Esophagus mucosa (tissue), 1 donor: Measurements from ENCODE around the gene VILL. TPM values are rescaled to one million over a fixed set of nuclear protein-coding genes. Genes with fewer than 3 reads are reported as not detected.

Experiments
- ATAC-seq: fragments of 200-7000 bp; cut with Tn5 transposase; one replicate; pipeline ENCODE4 v1.9.1; 2020
- total RNA-seq: library from RNA; stranded (reverse); gene quantifications from one replicate; pipeline ENCODE4 v1.2.4, GENCODE V29; 2023
- donor health status: DM: yes; HTN: yes; CAD: no.

Gene VILL
- total RNA-seq, 1 donor from 2014 or later: 6.1 TPM

DNA sequence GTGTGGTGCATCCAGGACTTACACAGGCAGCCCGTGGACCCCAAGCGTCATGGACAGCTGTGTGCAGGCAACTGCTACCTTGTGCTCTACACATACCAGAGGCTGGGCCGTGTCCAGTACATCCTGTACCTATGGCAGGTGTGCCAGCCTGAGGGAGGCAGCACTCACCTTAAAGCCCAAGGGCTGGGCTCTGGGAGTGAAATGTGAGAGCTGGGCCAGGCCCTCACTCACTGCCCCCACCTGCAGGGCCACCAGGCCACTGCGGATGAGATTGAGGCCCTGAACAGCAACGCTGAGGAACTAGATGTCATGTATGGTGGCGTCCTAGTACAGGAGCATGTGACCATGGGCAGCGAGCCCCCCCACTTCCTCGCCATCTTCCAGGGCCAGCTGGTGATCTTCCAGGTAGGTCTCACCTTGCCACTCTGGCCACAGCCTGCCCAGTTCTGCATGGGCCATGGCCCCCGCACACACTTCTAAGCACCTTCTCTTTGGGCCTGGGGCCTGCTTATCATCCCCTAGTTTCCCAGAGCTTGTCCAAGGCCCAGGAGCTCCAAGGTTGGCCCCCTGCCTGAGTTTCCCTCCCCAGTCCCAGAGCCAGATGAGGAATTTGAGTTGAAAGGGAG, 11.0 kb downstream of the VILL start:
- no peak for ATAC-seq

DNA sequence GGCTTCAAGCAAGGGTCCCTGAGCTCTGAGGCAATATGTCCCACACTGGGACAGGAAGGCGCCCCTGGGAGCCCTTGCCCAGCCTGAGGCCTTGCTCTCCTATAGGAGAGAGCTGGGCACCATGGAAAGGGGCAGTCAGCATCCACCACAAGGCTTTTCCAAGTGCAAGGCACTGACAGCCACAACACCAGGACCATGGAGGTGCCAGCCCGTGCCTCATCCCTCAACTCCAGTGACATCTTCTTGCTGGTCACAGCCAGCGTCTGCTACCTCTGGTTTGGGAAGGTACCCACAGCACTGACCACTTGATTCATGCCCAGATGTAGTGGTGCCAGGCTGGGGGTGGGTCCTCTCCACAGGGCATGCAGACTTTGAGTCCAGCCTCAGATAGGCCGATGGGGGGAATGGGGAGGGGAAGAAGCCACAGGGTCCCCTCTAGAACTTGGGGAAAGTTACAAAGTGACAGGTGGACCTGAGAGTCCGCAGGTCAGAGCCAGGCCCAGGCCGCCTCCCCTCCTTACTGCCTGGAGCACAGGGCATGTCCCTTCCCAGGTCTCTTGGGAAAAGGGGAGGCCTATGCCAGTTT, 11.8 kb downstream of the VILL start:
- ATAC-seq: no peak

- no peak for ATAC-seq
Observed at GRCh38 chr3:38002940-38003339, 12.4 kb downstream of the VILL start.

- peak; percentile 3 for ATAC-seq
Observed at GRCh38 chr3:38003371-38003816, 12.8 kb downstream of the VILL start.

DNA sequence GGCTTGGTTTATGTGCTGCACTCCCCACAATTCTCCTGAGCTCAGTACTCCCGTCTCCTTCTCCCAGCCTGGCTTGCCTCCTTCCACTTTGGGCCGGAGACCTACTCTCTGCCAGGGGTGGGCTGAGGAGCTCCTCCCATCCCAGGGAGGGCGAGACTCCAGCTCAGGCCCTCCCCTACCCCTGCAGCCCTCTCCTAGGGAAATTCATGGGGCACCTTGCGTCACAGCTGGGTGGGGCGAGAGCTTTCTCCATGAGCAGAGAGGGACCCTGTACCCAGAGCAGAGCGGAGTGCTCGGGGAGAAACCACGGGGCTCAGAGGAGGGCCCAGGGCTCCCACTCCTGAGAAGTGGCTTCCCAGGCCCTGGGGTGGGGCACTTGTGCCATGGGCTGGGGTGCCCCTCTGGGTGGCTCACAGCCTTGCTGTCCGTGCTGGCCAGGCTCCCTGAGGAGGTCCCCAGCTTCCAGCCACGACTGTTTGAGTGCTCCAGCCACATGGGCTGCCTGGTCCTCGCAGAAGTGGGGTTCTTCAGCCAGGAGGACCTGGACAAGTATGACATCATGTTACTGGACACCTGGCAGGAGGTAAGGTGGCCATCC, 13.3 kb downstream of the VILL start:
- ATAC-seq: no peak

- peak; percentile 70 for ATAC-seq
Observed at GRCh38 chr3:38004415-38005075, 14.0 kb downstream of the VILL start.

- no peak for ATAC-seq
Observed at GRCh38 chr3:38005076-38006020, 14.8 kb downstream of the VILL start.

GRCh38 chr3:38006031-38006430, 15.4 kb downstream of the VILL start:
- ATAC-seq: no peak

DNA sequence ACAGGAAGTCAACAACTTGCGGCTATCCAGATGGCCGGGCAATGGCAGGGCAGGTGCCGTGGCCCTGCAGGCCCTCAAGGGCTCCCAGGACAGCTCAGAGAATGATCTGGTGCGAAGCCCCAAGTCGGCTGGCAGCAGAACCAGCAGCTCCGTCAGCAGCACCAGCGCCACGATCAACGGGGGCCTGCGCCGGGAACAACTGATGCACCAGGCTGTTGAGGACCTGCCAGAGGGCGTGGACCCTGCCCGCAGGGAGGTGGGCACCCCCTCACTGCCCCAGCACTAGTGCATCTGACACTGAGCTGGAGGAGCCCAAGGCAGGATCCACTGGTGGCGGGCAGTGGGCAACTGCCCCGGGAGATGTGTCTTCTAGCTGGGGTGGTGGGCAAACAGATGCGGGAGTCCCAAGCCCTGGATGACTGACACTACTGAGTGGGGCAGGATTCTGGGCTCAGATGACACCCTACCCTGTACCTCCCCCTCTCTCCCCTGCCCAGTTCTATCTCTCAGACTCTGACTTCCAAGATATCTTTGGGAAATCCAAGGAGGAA, 15.9 kb downstream of the VILL start:
- no peak for ATAC-seq

DNA sequence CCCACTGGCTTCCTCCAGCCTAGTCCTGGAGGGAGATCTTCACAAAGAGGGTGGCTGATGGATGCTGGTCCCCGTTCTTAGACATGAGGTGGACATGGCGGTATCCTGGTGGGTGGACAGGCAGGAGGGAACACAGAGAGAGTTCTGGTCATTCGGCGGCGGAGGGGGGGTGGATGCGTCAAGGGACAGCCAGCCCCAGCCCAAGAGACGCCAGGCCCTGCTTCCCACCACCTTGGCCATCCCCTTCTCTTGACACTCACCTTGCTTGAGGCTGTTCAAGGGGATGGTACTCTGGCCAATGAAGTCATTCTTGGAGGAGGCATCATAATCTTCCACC, 17.1 kb downstream of the VILL start:
- ATAC-seq: no peak

GRCh38 chr3:38008191-38008701, 17.7 kb downstream of the VILL start:
- no peak for ATAC-seq

DNA sequence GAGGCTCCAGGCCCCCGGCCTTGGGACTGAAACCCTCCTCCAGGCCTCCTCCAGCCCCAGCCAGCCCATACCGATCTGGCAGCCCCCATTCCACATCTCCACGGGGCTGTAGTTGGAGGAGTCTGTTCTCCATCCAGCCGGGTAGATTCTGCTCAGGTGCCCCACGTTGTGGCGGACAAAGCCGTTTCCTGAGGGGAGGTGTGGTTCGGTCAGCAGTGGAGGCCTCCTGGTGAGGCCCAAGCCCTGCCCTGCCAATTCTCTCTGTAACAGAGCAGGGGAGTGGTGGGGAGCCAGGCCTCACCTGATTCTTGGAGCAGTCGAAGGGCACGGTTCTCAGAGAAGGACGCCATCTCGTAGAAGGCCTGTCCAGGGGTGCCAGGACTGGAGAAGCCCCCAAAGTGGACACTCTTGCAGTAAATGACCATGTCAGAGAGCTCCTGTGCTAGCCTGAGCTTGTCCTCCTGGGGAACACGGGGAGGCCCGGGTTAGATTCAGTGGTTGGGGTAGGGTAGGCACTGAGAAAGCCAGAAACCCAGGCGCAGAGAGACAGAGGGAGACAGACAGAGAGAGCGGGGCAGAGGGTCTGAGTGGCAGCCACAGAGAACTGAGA, 18.5 kb downstream of the VILL start:
- no peak for ATAC-seq

DNA sequence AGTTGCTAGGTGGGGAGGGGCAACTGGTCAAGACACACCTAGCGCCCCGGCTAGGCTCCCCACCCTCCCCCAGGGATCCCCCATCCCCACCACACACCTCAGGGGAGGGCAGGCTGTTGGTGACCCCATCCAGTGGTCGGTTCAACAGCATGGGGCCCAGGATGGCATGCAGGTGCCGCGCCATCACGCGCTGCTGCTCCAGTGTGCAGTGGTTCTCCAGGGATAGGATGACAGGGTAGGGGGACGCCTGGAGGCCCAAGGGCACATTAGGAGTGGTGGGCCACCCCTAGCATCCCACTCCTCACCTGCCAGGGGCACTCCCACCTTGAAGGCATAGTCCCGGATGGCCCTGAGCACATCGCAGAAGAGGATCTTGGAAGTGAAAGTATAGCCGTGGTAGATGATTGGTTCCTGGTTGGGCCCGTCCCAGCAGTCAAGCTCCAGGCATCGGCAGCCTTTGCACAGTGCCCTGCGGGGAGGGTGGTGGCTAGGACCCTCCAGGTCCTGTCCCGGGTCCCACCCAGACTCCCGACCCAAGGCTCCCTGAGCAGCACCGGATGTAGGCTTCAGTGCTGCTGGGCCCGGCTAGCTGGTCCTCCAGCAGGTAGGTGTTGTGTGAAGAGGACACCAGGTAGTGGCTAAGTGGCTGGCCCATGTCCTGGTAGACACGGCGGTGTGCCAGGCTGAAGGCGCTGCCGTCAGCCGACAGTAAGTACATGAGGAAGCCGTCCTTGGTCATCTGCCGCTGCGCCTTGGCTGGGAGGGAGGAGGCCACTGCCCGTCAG, 19.4 kb downstream of the VILL start:
- no peak for ATAC-seq

GRCh38 chr3:38011111-38011510, 20.5 kb downstream of the VILL start:
- ATAC-seq: no peak

DNA sequence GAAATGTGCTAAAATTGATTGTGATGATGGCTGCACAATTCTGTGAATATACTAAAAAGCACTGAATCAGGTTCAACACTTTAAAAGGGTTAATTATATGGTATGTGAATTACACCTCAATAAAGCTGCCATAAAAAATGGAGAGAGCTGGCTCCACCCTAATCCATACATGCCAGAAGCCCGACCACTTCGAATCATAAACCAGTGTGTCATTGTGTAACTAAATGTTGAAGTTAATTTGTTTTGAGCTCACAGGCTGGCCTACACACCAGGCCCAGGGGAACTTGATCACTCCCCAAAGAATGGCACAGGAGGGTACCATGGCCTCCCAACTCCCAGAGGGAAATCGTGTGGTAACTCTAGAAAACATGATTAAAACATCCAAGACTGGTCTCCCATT, 24.9 kb downstream of the VILL start:
- ATAC-seq: no peak

DNA sequence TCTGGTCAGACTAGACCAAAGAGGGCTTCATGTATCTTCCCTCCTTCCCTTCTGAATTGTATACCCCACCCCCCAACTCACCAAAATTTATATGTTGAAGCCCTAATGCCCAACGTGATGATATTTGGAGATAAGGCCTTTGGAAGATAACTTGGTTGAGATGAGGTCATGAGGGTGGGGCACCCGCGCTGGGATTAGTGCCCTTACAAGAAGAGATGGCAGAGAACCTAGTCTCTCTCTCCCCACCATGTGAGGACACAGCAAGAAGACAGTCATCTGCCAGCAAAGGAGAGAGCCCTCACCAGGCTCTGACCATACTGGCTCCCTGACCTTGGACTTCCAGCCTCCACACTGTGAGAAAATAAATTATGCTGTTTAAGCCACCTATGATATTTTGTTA, 25.4 kb downstream of the VILL start:
- no peak for ATAC-seq

DNA sequence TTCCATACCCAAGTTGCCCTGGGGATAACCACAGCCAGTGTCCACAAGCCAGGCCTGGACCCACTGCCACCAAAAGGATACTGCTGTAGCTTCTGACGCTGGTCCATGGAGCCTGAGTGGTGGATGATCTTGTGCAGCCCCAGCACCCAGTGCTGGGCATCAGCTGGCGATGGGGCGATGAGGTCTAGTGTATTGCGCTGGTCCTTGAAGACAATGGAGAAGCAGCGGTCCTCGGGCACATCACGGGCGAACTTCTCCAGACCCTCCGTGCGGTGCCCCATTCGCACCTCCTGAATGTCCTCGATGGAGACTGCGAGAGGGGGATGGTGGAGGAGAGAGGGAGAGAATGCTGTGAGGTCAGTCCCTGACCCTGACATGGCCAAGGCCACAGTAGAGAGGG, 25.8 kb downstream of the VILL start:
- no peak for ATAC-seq

GRCh38 chr3:38016847-38017444, 26.4 kb downstream of the VILL start:
- no peak for ATAC-seq

DNA sequence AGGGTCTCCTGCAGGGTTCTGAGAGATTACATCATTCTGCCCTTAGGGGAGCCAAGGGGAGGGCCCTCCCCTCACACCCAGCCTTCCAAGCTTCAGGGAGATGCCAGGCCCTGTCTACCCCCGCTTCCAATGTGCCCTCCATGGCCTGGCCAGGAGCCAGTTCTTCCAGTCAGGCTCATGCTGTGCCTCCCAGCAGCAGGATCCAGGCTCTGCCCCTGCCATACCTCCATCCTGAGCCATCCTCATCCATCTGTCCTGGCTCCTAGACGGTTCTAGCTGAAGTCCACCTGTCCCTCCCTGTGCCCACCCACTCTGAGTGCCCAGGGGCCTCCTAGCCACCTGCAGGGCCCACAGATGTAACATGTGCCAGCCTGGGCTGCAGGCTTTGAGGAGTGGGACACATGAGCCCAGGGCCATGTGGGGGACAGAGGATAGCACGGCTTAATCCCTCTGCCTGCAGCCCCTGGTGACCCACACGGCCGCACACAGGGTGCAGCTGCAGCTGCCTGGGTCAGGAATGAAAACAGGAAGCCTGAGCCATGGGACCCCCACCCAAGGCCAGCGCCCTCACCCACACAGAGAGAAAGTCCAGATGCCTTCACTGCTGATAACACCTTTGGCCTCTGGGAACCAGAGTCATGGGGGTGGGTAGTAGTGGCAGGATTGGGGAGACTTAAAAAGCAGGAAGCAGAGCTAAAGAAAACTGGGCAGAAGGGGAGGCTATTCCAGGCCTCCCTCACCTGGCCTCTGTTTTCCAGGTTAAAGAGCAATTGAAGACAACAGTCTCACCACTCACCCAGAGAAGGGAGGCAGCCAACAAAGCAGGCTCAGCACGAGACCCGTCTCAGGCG, 27.1 kb downstream of the VILL start:
- no peak for ATAC-seq
